SK-N-SH treated with all-trans-retinoic acid at 6 μM for 48 hours (cell line): ENCODE data around the gene CTF1.

Experiments used
- ATAC-seq: fragments of 200-7000 bp; cut with Tn5 transposase; 3 replicates; pipeline ENCODE4 v1.9.1; 2020; ENCODE audit warnings: mild to moderate bottlenecking, moderate library complexity
- ARNTL ChIP-seq: fragments of 450-650 bp; formaldehyde crosslinking; IDR thresholded peaks from 2 replicates; pipeline ENCODE4 v1.5.0; 2020; ENCODE audit warnings: low read depth, mild to moderate bottlenecking, moderate library complexity, borderline replicate concordance
- BACH2 ChIP-seq: fragments of 250-450 bp; sonication (Bioruptor Pico); IDR thresholded peaks from 2 replicates; pipeline ENCODE4 v1.9.0; 2021; ENCODE audit warnings: mild to moderate bottlenecking, borderline replicate concordance
- CREB5 ChIP-seq: fragments of 250-450 bp; sonication (Bioruptor Pico); IDR thresholded peaks from 2 replicates; pipeline ENCODE4 v1.5.1; 2020; ENCODE audit warnings: low read depth, mild to moderate bottlenecking, moderate library complexity
- CSDC2 ChIP-seq: fragments of 250-450 bp; sonication (Bioruptor Pico); IDR thresholded peaks from 2 replicates; pipeline ENCODE4 v1.5.0; 2020; ENCODE audit warnings: mild to moderate bottlenecking, moderate library complexity
- CSRNP3 ChIP-seq: fragments of 250-450 bp; sonication (Bioruptor Pico); IDR thresholded peaks from 2 replicates; pipeline ENCODE4 v1.5.1; 2021; ENCODE audit warnings: mild to moderate bottlenecking, moderate library complexity
- ESRRG ChIP-seq: fragments of 250-450 bp; sonication (Bioruptor Pico); IDR thresholded peaks from 2 replicates; pipeline ENCODE4 v1.6.1; 2021; ENCODE audit warnings: mild to moderate bottlenecking
- GLIS3 ChIP-seq: fragments of 250-450 bp; sonication (Bioruptor Pico); IDR thresholded peaks from 2 replicates; pipeline ENCODE4 v1.5.0; 2020; ENCODE audit warnings: mild to moderate bottlenecking, moderate library complexity
- ISL1 ChIP-seq: fragments of 250-450 bp; sonication (Bioruptor Pico); IDR thresholded peaks from 2 replicates; pipeline ENCODE4 v2.1.2; 2022; ENCODE audit warnings: mild to moderate bottlenecking, moderate library complexity
- OSR1 ChIP-seq: fragments of 250-450 bp; sonication (Bioruptor Pico); IDR thresholded peaks from 2 replicates; pipeline ENCODE4 v1.8.0; 2022; ENCODE audit warnings: moderate library complexity, mild to moderate bottlenecking, inconsistent platforms
- PATZ1 ChIP-seq: fragments of 250-450 bp; sonication (Bioruptor Pico); IDR thresholded peaks from 2 replicates; pipeline ENCODE4 v1.8.0; 2020; ENCODE audit warnings: mild to moderate bottlenecking, moderate library complexity, borderline replicate concordance
- POU6F1 ChIP-seq: fragments of 250-450 bp; sonication (Bioruptor Pico); IDR thresholded peaks from 2 replicates; pipeline ENCODE4 v1.8.0; 2021; ENCODE audit warnings: low read depth, mild to moderate bottlenecking, moderate library complexity, borderline replicate concordance
- PPARA ChIP-seq: fragments of 250-450 bp; sonication (Bioruptor Pico); IDR thresholded peaks from 2 replicates; pipeline ENCODE4 v1.5.0; 2020; ENCODE audit warnings: mild to moderate bottlenecking, borderline replicate concordance
- RARB ChIP-seq: fragments of 250-450 bp; sonication (Bioruptor Pico); IDR thresholded peaks from 2 replicates; pipeline ENCODE4 v1.8.0; 2021; ENCODE audit warnings: mild to moderate bottlenecking, moderate library complexity
- SNAI2 ChIP-seq: fragments of 250-450 bp; sonication (Bioruptor Pico); IDR thresholded peaks from 2 replicates; pipeline ENCODE4 v1.5.0; 2020; ENCODE audit warnings: mild to moderate bottlenecking, moderate library complexity
- TOX ChIP-seq: fragments of 250-450 bp; sonication (Bioruptor Pico); IDR thresholded peaks from 2 replicates; pipeline ENCODE4 v1.8.0; 2021; ENCODE audit warnings: mild to moderate bottlenecking, moderate library complexity, borderline replicate concordance
- TSHZ2 ChIP-seq: fragments of 250-450 bp; sonication (Bioruptor Pico); IDR thresholded peaks from 2 replicates; pipeline ENCODE4 v1.5.0; 2020; ENCODE audit warnings: mild to moderate bottlenecking, moderate library complexity
- ZC3H10 ChIP-seq: fragments of 250-450 bp; sonication (Bioruptor Pico); IDR thresholded peaks from 2 replicates; pipeline ENCODE4 v1.5.1; 2021; ENCODE audit warnings: mild to moderate bottlenecking, moderate library complexity
- ZFP3 ChIP-seq: fragments of 250-450 bp; sonication (Bioruptor Pico); IDR thresholded peaks from 2 replicates; pipeline ENCODE4 v1.5.0; 2020; ENCODE audit warnings: mild to moderate bottlenecking, moderate library complexity
- ZFP30 ChIP-seq: fragments of 450-650 bp; formaldehyde crosslinking; IDR thresholded peaks from 2 replicates; pipeline ENCODE4 v1.5.0; 2022; ENCODE audit warnings: mild to moderate bottlenecking, moderate library complexity
- ZNF565 ChIP-seq: fragments of 450-650 bp; formaldehyde crosslinking; conservative IDR thresholded peaks from 2 replicates; pipeline ENCODE4 v1.5.0; 2020; ENCODE audit warnings: low read depth, mild to moderate bottlenecking, moderate library complexity
- ZNF70 ChIP-seq: fragments of 450-650 bp; formaldehyde crosslinking; IDR thresholded peaks from 2 replicates; pipeline ENCODE4 v1.5.0; 2020; ENCODE audit warnings: mild to moderate bottlenecking, moderate library complexity
- ZNF8 ChIP-seq: fragments of 450-650 bp; formaldehyde crosslinking; IDR thresholded peaks from 2 replicates; pipeline ENCODE4 v1.5.0; 2020; ENCODE audit warnings: mild to moderate bottlenecking, moderate library complexity

The CTF1 gene

GRCh38 chr16:30886145-30886544 lies 10.3 kb upstream of the CTF1 start:
- ATAC-seq: no peak
- no peak for TF ChIP-seq ISL1
- no peak for TF ChIP-seq ZFP30 (CRISPR knock-in tag)
- TF ChIP-seq ZC3H10 (CRISPR knock-in tag): no peak
- TF ChIP-seq TOX (CRISPR knock-in tag): no peak
- no peak for TF ChIP-seq ZNF8
- no peak for TF ChIP-seq ZFP3 (CRISPR knock-in tag)
- TF ChIP-seq CSRNP3: no peak
- TF ChIP-seq SNAI2 (CRISPR knock-in tag): no peak
- TF ChIP-seq POU6F1 (CRISPR knock-in tag): no peak
- TF ChIP-seq GLIS3: no peak
- no peak for TF ChIP-seq ZNF70 (CRISPR knock-in tag)
- TF ChIP-seq RARB (CRISPR knock-in tag): no peak
- no peak for TF ChIP-seq OSR1 (CRISPR knock-in tag)
- no peak for TF ChIP-seq CSDC2 (CRISPR knock-in tag)

- ATAC-seq: no peak
- no peak for TF ChIP-seq ZNF70 (CRISPR knock-in tag)
- TF ChIP-seq TOX (CRISPR knock-in tag): no peak
- TF ChIP-seq ZFP3 (CRISPR knock-in tag): no peak
- no peak for TF ChIP-seq ZNF565 (CRISPR knock-in tag)
- TF ChIP-seq ZC3H10 (CRISPR knock-in tag): no peak
- TF ChIP-seq SNAI2 (CRISPR knock-in tag): no peak
- TF ChIP-seq CSDC2 (CRISPR knock-in tag): no peak
- no peak for TF ChIP-seq ZFP30 (CRISPR knock-in tag)
- TF ChIP-seq TSHZ2: no peak
- TF ChIP-seq PATZ1 (CRISPR knock-in tag): no peak
- TF ChIP-seq ZNF8: no peak
- TF ChIP-seq ARNTL (CRISPR knock-in tag): no peak
- no peak for TF ChIP-seq RARB (CRISPR knock-in tag)
- TF ChIP-seq ISL1: no peak
- no peak for TF ChIP-seq BACH2 (CRISPR knock-in tag)
- no peak for TF ChIP-seq ESRRG (CRISPR knock-in tag)
- TF ChIP-seq GLIS3: no peak
- TF ChIP-seq OSR1 (CRISPR knock-in tag): no peak
- TF ChIP-seq CREB5 (CRISPR knock-in tag): no peak
- no peak for TF ChIP-seq PPARA (CRISPR knock-in tag)
Measured at GRCh38 chr16:30887927-30888326, 8.5 kb upstream of the CTF1 start.
